Breast epithelium (tissue), 3 donors: ENCODE measurements around the gene ADARB1.

Experiments used
- CTCF ChIP-seq, 3 donors: fragments of 450-650 bp; IDR thresholded peaks; one replicate each; pipeline ENCODE4 v1.5.1; 2016 to 2017; ENCODE audit warnings: antibody characterized with exemption in 3 of 3, mild to moderate bottlenecking in 3 of 3, moderate library complexity in 3 of 3
- POLR2A ChIP-seq: fragments of 450-650 bp; IDR thresholded peaks from one replicate; pipeline ENCODE4 v1.6.1; 2016; ENCODE audit warnings: antibody characterized with exemption, mild to moderate bottlenecking, moderate library complexity
- POLR2AphosphoS5 ChIP-seq, 3 donors: sonication (generic); formaldehyde crosslinking; IDR thresholded peaks; one replicate each; pipeline ENCODE4 v1.6.1; 2017; ENCODE audit warnings: antibody characterized with exemption in 3 of 3

GRCh38 chr21:45152265-45152746 is 77.9 kb downstream of the ADARB1 start:
- TF ChIP-seq CTCF (IDR thresholded peaks at IDR 0.05) (no peak), POLR2AphosphoS5 (IDR thresholded peaks at IDR 0.05) (no peak), POLR2A (no peak)
